Progenitor cell of endocrine pancreas (in vitro differentiated cells): ENCODE results near the gene HRK. TPM values are rescaled to one million over a fixed set of nuclear protein-coding genes. Genes with fewer than 3 reads are reported as not detected.

Experiments used
- DNase-seq: peaks from one replicate; pipeline ENCODE4 v3.0.0; 2021; ENCODE audit warnings: low spot score; ENCODE audit not compliant: unreplicated experiment
- H3K27ac Mint-ChIP-seq: 2 replicates; pipeline ENCODE4 v1.8.0; 2021; ENCODE audit warnings: mild to moderate bottlenecking, moderate library complexity, mixed read lengths
- H3K27me3 Mint-ChIP-seq: 2 replicates; pipeline ENCODE4 v1.8.0; 2021; ENCODE audit warnings: mixed read lengths
- H3K36me3 Mint-ChIP-seq: 2 replicates; pipeline ENCODE4 v1.8.0; 2022; ENCODE audit warnings: mixed read lengths; ENCODE audit not compliant: insufficient read depth
- H3K4me1 Mint-ChIP-seq: 2 replicates; pipeline ENCODE4 v1.8.0; 2021; ENCODE audit warnings: low read depth, mixed read lengths
- H3K4me3 Mint-ChIP-seq: 2 replicates; pipeline ENCODE4 v1.8.0; 2021; ENCODE audit warnings: low read depth, mild to moderate bottlenecking, moderate library complexity, mixed read lengths
- H3K9me3 Mint-ChIP-seq: 2 replicates; pipeline ENCODE4 v1.8.0; 2021; ENCODE audit warnings: low read depth, mixed read lengths
- total RNA-seq: library from RNA; stranded (reverse); gene quantifications from 2 replicates; pipeline ENCODE4 v1.2.1, GENCODE V29; 2021
- TF ChIP-seq, protein P1 (sequence below): fragments of 200-600 bp; sonication (generic); IDR thresholded peaks from one replicate; pipeline ENCODE4 v1.5.0; 2021; ENCODE audit warnings: antibody characterized with exemption, mild to moderate bottlenecking; ENCODE audit not compliant: unreplicated experiment

Gene HRK
- total RNA-seq, 1 donor from 2014 or later = 5.5 TPM

DNA sequence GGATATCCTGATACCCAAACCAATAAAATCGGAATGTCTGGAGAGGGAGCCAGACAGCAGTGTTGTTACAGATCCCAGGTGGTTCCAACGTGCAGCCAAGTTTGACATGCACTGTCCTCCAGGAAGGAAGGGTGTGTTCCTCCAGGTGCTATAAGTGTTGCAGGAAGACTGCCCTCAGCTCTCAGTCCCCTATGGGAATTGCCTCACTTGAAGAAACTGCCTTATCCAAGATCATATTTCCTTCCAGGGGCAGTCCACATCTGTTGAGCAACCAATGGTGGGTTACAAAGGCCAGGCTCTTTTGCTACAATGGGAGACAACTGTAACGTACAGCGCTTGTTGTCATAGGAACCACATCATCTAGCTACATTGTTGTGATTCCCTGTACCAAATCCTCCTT, 16.2 kb upstream of the HRK start:
- TF ChIP-seq, protein P1, sequence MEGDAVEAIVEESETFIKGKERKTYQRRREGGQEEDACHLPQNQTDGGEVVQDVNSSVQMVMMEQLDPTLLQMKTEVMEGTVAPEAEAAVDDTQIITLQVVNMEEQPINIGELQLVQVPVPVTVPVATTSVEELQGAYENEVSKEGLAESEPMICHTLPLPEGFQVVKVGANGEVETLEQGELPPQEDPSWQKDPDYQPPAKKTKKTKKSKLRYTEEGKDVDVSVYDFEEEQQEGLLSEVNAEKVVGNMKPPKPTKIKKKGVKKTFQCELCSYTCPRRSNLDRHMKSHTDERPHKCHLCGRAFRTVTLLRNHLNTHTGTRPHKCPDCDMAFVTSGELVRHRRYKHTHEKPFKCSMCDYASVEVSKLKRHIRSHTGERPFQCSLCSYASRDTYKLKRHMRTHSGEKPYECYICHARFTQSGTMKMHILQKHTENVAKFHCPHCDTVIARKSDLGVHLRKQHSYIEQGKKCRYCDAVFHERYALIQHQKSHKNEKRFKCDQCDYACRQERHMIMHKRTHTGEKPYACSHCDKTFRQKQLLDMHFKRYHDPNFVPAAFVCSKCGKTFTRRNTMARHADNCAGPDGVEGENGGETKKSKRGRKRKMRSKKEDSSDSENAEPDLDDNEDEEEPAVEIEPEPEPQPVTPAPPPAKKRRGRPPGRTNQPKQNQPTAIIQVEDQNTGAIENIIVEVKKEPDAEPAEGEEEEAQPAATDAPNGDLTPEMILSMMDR = no peak
- Mint-ChIP-seq H3K27me3 (peaks cover 17% of the 10 kb centered on the region), H3K4me3 (no peak overlapping the region), H3K4me1 (no peaks in the 10 kb centered on the region), H3K36me3 (no peaks in the 10 kb centered on the region), H3K27ac (no peak overlapping the region), H3K9me3 (no peaks in the 10 kb centered on the region)
- DNase-seq = no peak

DNA sequence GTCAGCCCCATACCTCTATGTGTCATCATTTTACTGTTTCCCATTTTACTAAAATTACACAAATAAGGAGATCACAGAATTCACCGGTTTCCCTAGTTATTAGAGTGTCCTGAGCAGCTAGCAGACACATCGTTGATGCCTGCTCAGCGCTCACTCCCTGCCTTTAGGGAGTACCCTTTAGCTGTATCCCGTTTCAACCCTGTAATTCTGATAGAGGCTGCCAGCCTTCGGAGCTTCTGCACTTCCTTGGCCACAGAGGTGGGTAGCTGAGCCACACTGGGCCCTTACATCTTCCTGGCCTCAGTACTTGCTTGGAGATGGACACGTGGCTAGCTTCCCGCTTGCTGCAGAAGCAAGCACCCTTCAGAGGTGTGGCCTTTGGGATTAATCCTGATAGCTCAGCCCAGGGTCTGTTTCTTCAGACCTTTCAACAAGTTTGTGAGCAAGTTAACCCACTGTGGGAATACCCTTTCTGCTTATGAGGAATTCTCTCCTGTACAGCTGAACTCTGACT, 15.2 kb upstream of the HRK start:
- H3K36me3 Mint-ChIP-seq = no peaks in the 10 kb centered on the region
- no peak overlapping the region for H3K4me3 Mint-ChIP-seq
- no peaks in the 10 kb centered on the region for H3K4me1 Mint-ChIP-seq
- TF ChIP-seq, protein P1 = no peak
- peaks cover 17% of the 10 kb centered on the region for H3K27me3 Mint-ChIP-seq
- no peak overlapping the region for H3K27ac Mint-ChIP-seq
- no peak for DNase-seq
- no peaks in the 10 kb centered on the region for H3K9me3 Mint-ChIP-seq

DNA sequence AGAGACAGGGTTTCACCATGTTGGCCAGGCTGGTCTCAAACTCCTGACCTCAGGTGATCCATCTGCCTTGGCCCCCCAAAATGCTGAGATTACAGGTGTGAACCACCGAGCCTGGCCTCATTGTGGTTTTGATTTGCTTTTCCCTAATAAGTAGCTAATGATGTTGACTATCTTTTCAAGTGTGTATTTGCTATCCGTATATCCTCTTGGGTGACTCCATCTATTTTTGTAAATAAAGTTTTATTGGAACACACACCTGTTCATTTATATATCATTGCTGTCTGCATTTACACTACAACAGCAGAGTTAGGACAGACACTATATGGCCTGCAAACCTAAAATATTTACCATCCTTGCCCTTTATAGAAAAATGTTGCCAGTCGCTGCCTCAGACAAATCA, 13.7 kb upstream of the HRK start:
- TF ChIP-seq, protein P1 = no peak
- no peak overlapping the region for H3K4me3 Mint-ChIP-seq
- no peaks in the 10 kb centered on the region for H3K36me3 Mint-ChIP-seq
- no peaks in the 10 kb centered on the region for H3K9me3 Mint-ChIP-seq
- DNase-seq = no peak
- peaks cover 13% of the 10 kb centered on the region for H3K27me3 Mint-ChIP-seq
- no peaks in the 10 kb centered on the region for H3K4me1 Mint-ChIP-seq
- H3K27ac Mint-ChIP-seq = no peak overlapping the region

DNA sequence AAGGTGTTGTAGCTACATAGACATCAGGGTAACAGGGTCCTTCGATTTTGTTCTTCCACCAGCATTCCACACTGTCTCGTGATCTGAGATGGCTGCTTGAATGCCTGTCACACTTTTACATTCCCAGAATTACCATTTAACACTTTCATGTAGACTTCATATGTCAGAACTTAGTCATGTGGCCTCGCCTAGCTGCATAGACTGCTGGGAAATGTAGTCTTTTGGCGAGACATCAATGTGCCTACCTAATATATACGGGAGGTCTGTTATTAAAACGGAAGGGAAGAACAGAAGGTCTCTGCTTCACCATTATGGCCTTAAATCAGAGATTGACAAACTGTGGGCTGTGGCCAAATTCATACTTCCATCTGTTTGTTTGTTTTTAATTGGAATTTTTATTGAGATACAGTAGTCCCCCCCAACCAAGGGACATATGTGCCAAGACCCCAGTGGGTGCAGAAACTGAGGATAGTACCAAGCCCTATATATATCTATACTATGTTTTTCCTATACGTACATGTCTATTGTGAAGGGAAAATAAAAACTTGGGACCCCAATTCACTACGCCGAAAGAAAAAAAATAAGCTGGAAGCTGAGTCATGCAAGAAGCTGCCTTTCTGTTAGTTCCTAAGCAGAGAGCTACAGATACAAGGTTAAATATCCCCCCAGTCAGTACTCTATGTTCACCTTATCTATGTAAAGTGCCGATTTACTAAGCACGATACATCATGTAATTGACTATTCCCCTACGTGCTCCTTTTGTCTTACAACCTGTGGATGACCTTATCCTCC, 11.3 kb upstream of the HRK start:
- Mint-ChIP-seq H3K4me3 (no peak overlapping the region), H3K27ac (no peak overlapping the region), H3K36me3 (no peaks in the 10 kb centered on the region), H3K4me1 (no peaks in the 10 kb centered on the region), H3K9me3 (no peaks in the 10 kb centered on the region), H3K27me3 (no peaks in the 10 kb centered on the region)
- TF ChIP-seq, protein P1 = no peak
- DNase-seq = no peak

DNA sequence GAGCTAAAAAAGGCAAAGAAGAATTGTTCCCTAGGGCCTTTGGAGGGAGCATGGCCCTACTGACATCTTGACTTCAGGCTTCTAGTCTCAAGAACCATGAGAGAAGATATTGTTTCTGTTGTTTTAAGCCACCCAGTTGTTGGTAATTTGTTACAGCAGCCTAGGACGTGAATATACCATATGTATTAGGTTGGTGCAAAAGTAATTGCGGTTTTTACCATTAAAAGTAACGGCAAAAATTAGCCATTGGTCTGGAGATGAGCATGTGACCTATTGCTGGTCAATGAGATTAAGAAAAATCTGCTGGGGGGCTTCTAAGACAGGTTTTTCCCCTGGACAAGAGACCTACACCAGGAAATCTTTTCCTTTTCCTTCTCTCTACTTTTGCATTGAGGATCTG, 9.8 kb upstream of the HRK start:
- H3K4me1 Mint-ChIP-seq = no peaks in the 10 kb centered on the region
- H3K36me3 Mint-ChIP-seq = no peaks in the 10 kb centered on the region

More for the DNA sequence above, 9.8 kb upstream of the HRK start:
- Mint-ChIP-seq H3K4me3 (no peak overlapping the region), H3K9me3 (no peaks in the 10 kb centered on the region), H3K27ac (no peak overlapping the region), H3K27me3 (no peaks in the 10 kb centered on the region)
- DNase-seq = no peak
- TF ChIP-seq, protein P1 = no peak
